Measurements from ENCODE around the gene BNIP5.

The BNIP5 gene

GRCh38 chr6:36378936-36379335, 42.2 kb upstream of the BNIP5 start:
- DNase-seq (ENCODE audit: low read depth), result no peak
- no peak overlapping the region for H3K4me3 ChIP-seq (ENCODE audit: low read depth, low read length)
- TF ChIP-seq CTCF (conservative IDR thresholded peaks at IDR 0.05; ENCODE audit: low read depth, low read length), result no peak

GRCh38 chr6:36378243-36378920, 41.7 kb upstream of the BNIP5 start:
- H3K4me3 ChIP-seq (ENCODE audit: low read depth, low read length), result no peak overlapping the region
- no peak for DNase-seq (ENCODE audit: low read depth)
- TF ChIP-seq CTCF (conservative IDR thresholded peaks at IDR 0.05; ENCODE audit: low read depth, low read length), result no peak

- no peak for DNase-seq (ENCODE audit: low read depth)
- TF ChIP-seq CTCF (conservative IDR thresholded peaks at IDR 0.05; ENCODE audit: low read depth, low read length), result no peak
- no peak overlapping the region for H3K4me3 ChIP-seq (ENCODE audit: low read depth, low read length)
Measured at GRCh38 chr6:36377594-36377993, 40.9 kb upstream of the BNIP5 start.

GRCh38 chr6:36376742-36377141, 40.1 kb upstream of the BNIP5 start:
- no peak for DNase-seq (ENCODE audit: low read depth)
- no peak overlapping the region for H3K4me3 ChIP-seq (ENCODE audit: low read depth, low read length)
- no peak for TF ChIP-seq CTCF (conservative IDR thresholded peaks at IDR 0.05; ENCODE audit: low read depth, low read length)

GRCh38 chr6:36376183-36376582, 39.5 kb upstream of the BNIP5 start:
- DNase-seq (ENCODE audit: low read depth), result no peak
- no peak overlapping the region for H3K4me3 ChIP-seq (ENCODE audit: low read depth, low read length)
- TF ChIP-seq CTCF (conservative IDR thresholded peaks at IDR 0.05; ENCODE audit: low read depth, low read length), result no peak

- H3K4me3 ChIP-seq (ENCODE audit: low read depth, low read length), result no peak overlapping the region
- no peak for TF ChIP-seq CTCF (conservative IDR thresholded peaks at IDR 0.05; ENCODE audit: low read depth, low read length)
- DNase-seq (ENCODE audit: low read depth), result no peak
Measured at GRCh38 chr6:36375644-36376155, 39.0 kb upstream of the BNIP5 start.

GRCh38 chr6:36374972-36375371, 38.3 kb upstream of the BNIP5 start:
- no peak for TF ChIP-seq CTCF (conservative IDR thresholded peaks at IDR 0.05; ENCODE audit: low read depth, low read length)
- no peak overlapping the region for H3K4me3 ChIP-seq (ENCODE audit: low read depth, low read length)
- no peak for DNase-seq (ENCODE audit: low read depth)

All from choroid plexus epithelial cell (primary cell).